GM19043 (cell line): ENCODE measurements around the gene ACSF3.

ENCODE experiments used
- ATAC-seq: cut with Tn5 transposase; IDR thresholded peaks from one replicate; pipeline ENCODE4 v1.9.1; 2021; ENCODE audit warnings: low read depth; ENCODE audit not compliant: unreplicated experiment

ACSF3 gene

GRCh38 chr16:89105599-89106151, 12.0 kb downstream of the ACSF3 start:
- no peak for ATAC-seq

GRCh38 chr16:89106533-89107202, 13.0 kb downstream of the ACSF3 start:
- ATAC-seq = no peak

- no peak for ATAC-seq
These were observed 13.5 kb downstream of the ACSF3 start for GRCh38 chr16:89107203-89107582.

GRCh38 chr16:89108416-89108815, 14.8 kb downstream of the ACSF3 start:
- ATAC-seq = no peak

GRCh38 chr16:89110641-89111040, 17.0 kb downstream of the ACSF3 start:
- no peak for ATAC-seq

GRCh38 chr16:89111263-89111662, 17.6 kb downstream of the ACSF3 start:
- ATAC-seq = no peak

GRCh38 chr16:89112377-89113151, 18.9 kb downstream of the ACSF3 start:
- no peak for ATAC-seq

- no peak for ATAC-seq
These were observed 19.5 kb downstream of the ACSF3 start for GRCh38 chr16:89113152-89113547.

- ATAC-seq = no peak
These were observed 20.0 kb downstream of the ACSF3 start for GRCh38 chr16:89113661-89114060.

- no peak for ATAC-seq
These were observed 20.7 kb downstream of the ACSF3 start for GRCh38 chr16:89114159-89114981.

GRCh38 chr16:89115216-89115861, 21.7 kb downstream of the ACSF3 start:
- ATAC-seq = no peak

- ATAC-seq = no peak
These were observed 22.9 kb downstream of the ACSF3 start for GRCh38 chr16:89116341-89117226.

GRCh38 chr16:89117227-89117974, 23.7 kb downstream of the ACSF3 start:
- ATAC-seq = no peak

- ATAC-seq = no peak
These were observed 24.3 kb downstream of the ACSF3 start for GRCh38 chr16:89117975-89118289.

GRCh38 chr16:89118361-89119165, 24.9 kb downstream of the ACSF3 start:
- no peak for ATAC-seq

GRCh38 chr16:89119166-89119621, 25.5 kb downstream of the ACSF3 start:
- ATAC-seq = no peak

- no peak for ATAC-seq
These were observed 26.0 kb downstream of the ACSF3 start for GRCh38 chr16:89119661-89120141.

GRCh38 chr16:89120281-89120680, 26.6 kb downstream of the ACSF3 start:
- no peak for ATAC-seq
